HL-60 (cell line): ENCODE results near the gene MYRFL.

Experiments used
- DNase-seq, 2 experiments: peaks; one replicate each; pipeline ENCODE4 v3.0.0-alpha.2; 2010 to 2020; ENCODE audit warnings: low read depth in 1 of 2, low spot score in 1 of 2
- H3K27ac ChIP-seq: fragments of 250-450 bp; sonication (Bioruptor Pico); replicated peaks from 2 replicates; pipeline ENCODE4 v1.5.1; 2020; ENCODE audit warnings: mild to moderate bottlenecking, moderate library complexity
- H3K27me3 ChIP-seq: fragments of 250-450 bp; sonication (Bioruptor Pico); 2 replicates; pipeline ENCODE4 v1.5.1; 2021; ENCODE audit warnings: mild to moderate bottlenecking, moderate library complexity; ENCODE audit not compliant: insufficient read depth, poor library complexity, severe bottlenecking
- H3K4me3 ChIP-seq: replicated peaks from 2 replicates; pipeline ENCODE4 v1.5.1; 2011; ENCODE audit warnings: mild to moderate bottlenecking, control low read depth, low read length; ENCODE audit not compliant: insufficient read depth
- CTCF ChIP-seq: IDR thresholded peaks from one replicate; pipeline ENCODE4 v1.5.1; 2011; ENCODE audit warnings: low read length, control low read depth, inconsistent platforms; ENCODE audit not compliant: insufficient read depth
- GABPA ChIP-seq: IDR thresholded peaks from 2 replicates; pipeline ENCODE4 v1.6.1; 2012; ENCODE audit warnings: low read depth
- POLR2AphosphoS5 ChIP-seq: IDR thresholded peaks from 2 replicates; pipeline ENCODE4 v1.6.1; 2012; ENCODE audit warnings: low read depth
- REST ChIP-seq: IDR thresholded peaks from 2 replicates; pipeline ENCODE4 v1.6.1; 2012; ENCODE audit warnings: low read depth; ENCODE audit not compliant: insufficient replicate concordance
- SPI1 ChIP-seq: IDR thresholded peaks from 2 replicates; pipeline ENCODE4 v1.6.1; 2012; ENCODE audit warnings: low read depth, mild to moderate bottlenecking, borderline replicate concordance

Gene MYRFL

GRCh38 chr12:69900720-69901131 lies 75.7 kb downstream of the MYRFL start:
- Histone ChIP-seq H3K27ac (no peak overlapping the region), H3K4me3 (no peak overlapping the region), H3K27me3 (no peaks in the 10 kb centered on the region)
- no peak for TF ChIP-seq POLR2AphosphoS5
- no peak for TF ChIP-seq REST
- TF ChIP-seq CTCF, result peak; percentile 19
- peak; percentile 34 to 62 for DNase-seq

DNA sequence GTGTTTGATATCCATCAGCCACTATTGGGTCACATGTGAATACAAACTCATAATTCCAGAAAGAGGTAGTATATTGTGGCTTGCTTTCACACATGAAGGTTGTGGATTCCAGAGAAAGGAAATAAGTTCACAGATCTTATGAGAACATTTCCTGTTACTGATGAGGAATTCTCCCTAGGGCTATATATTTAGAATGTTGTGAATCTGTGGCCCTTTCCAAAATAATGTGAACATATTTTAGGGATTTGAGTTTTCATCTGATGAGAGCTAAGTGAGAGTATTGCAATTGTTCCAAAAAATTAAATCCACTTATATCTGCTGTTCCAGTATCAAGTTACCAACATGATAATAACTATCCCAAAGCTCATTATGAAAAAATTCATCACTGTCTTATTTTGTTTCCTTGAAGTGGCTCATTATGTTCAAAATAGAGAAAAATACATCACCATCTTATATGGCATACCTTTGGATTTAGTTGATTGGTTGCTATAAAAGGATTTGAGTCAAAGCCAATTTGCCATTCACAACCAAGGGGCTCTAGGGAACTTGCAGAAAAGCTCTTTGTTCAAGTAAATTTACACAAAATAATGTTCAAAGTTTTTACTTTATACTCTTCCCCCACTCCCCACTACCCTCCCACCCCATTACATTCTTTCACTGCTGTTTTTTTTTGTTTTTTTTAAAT lies 76.3 kb downstream of the MYRFL start:
- H3K4me3 ChIP-seq, result no peak overlapping the region
- DNase-seq, result no peak
- no peak for TF ChIP-seq REST

DNA sequence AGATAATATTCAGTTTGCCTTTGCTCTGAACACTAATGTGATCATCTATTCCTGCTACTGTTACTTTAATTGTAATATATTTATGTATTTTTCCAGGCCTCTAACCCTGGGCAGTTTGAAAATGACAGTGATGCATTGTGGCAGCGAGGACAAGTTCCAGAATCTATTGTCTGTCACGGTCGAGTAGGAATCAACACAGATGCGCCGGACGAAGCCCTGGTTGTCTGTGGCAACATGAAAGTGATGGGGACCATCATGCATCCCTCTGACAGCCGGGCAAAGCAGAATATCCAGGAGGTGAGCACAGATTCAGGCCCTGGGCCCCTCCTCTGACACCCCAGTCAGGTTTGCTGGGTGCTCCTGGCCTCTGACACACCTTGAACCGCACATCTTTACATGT lies 78.5 kb downstream of the MYRFL start:
- Histone ChIP-seq H3K27ac (no peak overlapping the region), H3K27me3 (no peaks in the 10 kb centered on the region), H3K4me3 (no peak overlapping the region)
- DNase-seq, result no peak
- TF ChIP-seq REST (no peak), SPI1 (no peak), CTCF (no peak), GABPA (no peak), POLR2AphosphoS5 (no peak)

More for the DNA sequence above, 76.3 kb downstream of the MYRFL start:
- no peaks in the 10 kb centered on the region for H3K27me3 ChIP-seq
- H3K27ac ChIP-seq, result no peak overlapping the region
